ENCODE data around the gene SPATA24.

- TF ChIP-seq CTCF (IDR thresholded peaks at IDR 0.05) (no peak), ZFX (IDR thresholded peaks at IDR 0.05; ENCODE audit: borderline replicate concordance) (no peak)
These were observed 27.5 kb downstream of the SPATA24 start for GRCh38 chr5:139376364-139376763.
